T-helper 9 cell (primary cell): ENCODE measurements around the gene LTF.
"Not testable (repeated sequence)": the region's sequence is repeated elsewhere in the genome, so short reads cannot be mapped to it uniquely, and the experiment has no call there.

Source experiments
- DNase-seq: peaks from one replicate; pipeline ENCODE4 v3.0.0-alpha.2; 2020

LTF gene

GRCh38 chr3:46412786-46413298, 51.9 kb downstream of the LTF start:
- no peak for DNase-seq

DNA sequence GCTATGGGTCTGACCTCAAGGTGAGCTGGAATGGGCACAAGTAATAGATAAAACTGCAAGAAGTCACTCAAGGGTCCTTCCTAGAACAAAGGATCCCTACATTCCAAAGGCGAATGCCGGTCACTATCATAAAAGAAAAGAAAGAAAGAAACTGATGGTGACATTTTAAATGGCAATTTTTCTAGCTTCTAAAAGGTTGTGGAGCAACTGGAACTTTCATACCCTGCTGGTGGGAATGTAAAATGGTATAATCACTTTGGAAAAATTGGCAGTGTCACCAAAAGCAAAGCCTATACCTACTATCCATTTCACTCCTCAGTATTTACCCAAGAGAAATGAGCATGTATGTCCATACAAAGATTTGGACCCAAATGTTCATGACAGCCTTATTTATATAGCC, 53.4 kb downstream of the LTF start:
- no peak for DNase-seq

GRCh38 chr3:46410669-46411068, 54.0 kb downstream of the LTF start:
- DNase-seq = no peak

DNA sequence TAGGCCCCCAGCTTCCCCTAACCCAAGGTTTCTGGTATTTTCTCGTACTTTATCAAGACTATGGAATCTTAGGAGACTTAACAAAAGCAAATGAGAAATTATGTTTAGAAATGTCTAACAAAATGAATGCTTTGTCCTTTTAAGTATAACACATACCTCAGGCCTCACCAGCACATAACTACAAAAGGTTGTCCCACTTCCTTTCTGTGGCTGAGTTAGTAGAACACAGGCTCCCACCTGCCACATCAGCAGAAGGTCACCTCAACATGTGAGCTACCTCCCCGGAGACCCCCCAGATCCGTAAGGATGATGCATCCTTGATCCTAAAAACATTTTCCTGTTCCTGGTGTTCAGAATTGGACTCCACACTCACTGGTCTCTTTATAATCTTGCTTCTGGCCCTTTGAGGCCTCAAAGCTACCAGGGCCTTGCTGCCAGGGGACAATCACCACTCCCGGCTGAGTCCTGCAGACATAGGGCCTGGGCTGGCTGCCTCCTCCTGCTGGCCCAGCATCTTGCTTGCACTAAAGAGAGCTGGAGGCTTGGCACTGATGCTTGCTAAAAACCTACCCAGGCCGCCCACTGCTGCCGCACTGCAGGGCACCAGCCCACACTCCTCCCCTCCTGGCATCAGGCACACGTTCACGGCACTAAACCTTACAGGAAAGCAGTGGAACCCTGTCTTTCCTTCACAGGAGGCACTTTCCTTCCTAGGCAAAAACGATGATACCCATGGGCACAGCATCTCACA, 54.8 kb downstream of the LTF start:
- no peak for DNase-seq

GRCh38 chr3:46408853-46409252, 55.9 kb downstream of the LTF start:
- no peak for DNase-seq

DNA sequence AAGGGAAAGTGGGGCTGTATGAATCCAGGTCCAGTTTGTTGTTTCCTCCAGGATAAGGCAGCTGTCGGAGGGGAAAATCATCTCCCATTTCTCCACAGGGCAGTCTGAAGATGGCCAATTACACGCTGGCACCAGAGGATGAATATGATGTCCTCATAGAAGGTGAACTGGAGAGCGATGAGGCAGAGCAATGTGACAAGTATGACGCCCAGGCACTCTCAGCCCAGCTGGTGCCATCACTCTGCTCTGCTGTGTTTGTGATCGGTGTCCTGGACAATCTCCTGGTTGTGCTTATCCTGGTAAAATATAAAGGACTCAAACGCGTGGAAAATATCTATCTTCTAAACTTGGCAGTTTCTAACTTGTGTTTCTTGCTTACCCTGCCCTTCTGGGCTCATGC, 56.7 kb downstream of the LTF start:
- DNase-seq = no peak

- DNase-seq = peak; percentile 4
Measured at GRCh38 chr3:46406788-46407611, 57.7 kb downstream of the LTF start, which contains the start of the genes CCR5AS and CCRL2. Gene CCR5AS, minus strand, starts transcription at chr3:46407066. Gene CCRL2, plus strand, starts transcription at chr3:46407259. Its CDS starts 821 bp downstream, at chr3:46408080.

DNA sequence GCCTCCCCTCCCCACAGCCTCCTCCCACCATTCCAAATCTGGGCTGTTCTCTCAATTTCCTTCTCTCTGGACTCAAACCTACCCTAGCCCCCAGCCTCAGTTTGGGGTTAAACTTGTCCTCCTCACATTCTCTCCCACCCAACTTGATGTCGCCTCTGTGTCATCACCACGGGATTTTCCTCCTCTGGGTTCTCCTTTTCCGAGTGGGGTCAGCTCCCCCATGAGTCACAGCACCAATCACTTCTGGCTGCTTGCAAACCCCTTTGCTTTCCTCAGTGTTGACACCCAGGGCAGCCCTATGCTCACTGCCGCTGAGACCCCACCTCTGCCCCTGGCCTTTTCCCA, 58.3 kb downstream of the LTF start:
- no peak for DNase-seq

- no peak for DNase-seq
Measured at GRCh38 chr3:46405301-46406019, 59.2 kb downstream of the LTF start.

- not testable (repeated sequence) for DNase-seq
Measured at GRCh38 chr3:46402902-46403301, 61.8 kb downstream of the LTF start.

DNA sequence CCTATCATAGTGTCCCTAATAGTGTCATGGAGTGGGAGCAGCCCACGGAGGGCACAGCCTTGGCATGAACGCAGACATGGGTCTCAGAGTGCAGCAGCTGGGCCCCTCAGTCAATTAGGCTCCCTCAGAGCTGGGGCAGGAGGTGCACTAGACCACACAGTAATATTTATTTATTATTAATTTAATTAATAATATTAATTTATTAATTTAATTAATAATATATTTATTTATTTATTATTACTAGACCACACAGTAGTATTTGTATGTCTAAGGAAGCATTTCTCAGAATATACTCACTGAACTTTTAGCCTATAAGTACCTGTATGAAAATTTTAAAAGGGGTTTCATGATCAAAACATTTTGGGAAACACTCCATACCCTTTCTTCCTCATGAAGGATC, 63.1 kb downstream of the LTF start:
- no peak for DNase-seq

- DNase-seq = no peak
Measured at GRCh38 chr3:46400846-46401245, 63.9 kb downstream of the LTF start.

DNA sequence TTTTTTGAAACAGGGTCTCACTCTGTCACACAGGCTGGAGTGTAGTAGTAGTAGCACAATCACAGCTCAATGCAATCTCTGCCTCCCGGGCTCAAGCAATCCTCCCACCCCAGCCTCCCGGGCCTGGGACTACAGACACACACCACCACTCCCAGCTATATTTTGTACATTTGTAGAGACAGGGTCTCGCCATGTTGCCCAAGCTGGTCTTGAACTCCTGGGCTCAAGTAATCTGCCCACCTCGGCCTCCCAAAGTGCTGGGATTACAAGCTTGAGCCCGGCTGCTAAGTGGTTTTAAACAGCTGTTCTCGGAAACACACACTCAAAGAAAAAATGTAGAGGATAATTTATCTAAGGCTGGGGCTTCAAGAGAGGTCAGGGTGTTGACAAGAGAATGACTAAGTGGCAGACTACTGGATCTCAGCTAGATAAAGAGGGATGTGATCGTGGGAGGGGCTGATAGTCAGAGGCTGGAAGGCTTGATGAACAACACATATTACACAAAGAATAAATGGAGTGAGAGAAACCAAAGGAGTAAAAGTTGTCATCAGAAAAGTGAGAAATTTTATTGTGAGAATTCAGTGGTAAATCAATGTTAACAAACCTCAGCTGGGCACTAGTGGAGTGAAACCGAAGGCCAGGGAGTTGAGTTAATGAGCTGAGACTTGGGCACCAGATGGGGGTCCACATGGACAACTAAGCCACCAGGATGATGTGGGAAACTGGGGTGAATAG, 64.5 kb downstream of the LTF start:
- DNase-seq = no peak

DNA sequence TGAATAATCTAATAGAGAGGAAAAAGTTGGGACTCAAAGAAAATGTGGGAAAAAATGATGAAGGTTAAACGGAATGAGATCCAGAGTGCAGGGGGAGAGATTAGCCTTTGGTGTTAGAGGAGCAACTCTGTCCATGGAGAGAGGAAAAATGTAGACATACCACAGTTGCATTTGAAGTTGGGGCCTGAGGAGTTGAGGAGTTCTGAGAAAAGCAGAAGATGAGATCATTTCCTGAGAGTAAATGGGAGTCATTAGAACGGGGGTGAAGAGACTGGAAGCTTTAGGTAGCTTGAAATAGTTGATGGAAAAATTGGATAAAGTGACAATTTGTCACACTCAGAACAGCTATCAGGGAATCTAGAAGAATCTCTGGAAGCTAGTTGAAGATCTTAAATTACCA, 65.1 kb downstream of the LTF start:
- DNase-seq = no peak

DNA sequence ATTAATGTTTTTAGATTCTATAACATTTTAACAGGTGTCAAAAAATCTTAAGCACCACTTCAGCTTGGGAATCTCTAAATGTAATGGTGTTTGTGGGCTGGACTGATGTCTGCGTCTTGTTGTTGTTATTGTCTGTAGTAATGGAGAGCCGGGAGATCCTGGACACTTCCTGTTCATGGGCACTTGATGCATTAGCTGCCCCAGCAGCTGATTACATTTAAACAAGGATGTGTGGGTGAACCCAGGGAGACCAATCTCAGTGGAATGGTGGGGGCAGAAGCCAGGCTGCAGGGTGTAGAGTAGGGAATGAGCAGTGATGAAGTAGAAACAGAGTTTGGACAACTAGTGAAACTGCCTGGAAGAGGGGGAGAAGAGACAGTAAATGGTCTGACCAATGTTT, 65.6 kb downstream of the LTF start:
- DNase-seq = no peak

DNA sequence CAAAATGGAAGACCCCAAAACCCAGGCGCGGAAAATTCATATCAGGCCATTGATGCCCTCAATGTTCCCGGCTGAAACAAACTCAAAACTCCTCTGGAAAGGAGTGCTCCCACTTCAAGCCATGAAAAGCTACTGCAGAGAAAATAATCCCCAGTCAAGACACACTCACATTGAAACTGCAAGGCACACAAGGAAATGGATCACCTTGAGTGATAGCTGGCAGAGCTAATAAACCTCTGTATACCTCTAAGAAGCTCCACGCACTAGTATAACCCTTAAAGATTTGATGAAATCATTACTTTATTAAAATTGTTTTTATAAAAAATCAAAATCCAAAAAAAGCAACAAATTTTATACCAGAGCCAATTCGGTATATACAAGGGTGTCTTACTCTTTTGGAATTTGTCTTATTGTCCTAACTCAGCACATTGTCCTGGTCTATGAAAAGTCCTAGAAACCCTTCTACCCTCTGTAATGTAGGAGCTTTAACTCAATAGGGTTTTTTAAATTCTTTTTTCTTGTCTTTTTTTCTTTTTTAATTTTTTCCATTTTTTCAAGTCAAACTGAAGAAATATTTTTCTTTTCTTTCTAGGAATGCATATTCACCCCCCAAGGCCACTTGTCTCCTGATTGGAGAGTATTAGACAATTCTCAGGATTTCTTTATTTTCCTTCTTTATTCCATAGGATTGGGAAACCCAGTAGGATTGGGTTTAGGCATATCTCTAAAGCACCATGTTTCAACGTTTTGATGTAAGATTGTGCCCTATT, 66.3 kb downstream of the LTF start:
- no peak for DNase-seq

DNA sequence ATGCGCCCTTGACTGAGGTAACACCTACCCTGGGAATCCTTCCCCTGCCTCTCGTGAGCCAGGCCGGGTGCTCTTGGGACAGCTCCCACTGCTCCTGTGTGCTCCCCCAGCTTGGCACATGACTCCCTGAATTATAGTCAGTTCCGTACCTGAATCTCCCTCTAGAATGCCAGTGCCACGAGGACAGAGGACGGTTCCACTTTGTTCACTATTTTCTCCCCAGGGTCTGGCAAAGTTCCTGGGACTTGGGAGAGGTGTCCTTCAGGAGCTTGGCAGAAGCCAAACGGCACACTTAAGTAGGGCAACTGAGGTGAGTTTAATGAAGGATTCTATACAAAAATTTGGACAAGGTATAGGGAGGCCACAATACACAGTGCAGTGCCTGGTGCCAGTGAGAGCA, 67.6 kb downstream of the LTF start:
- DNase-seq = no peak

- no peak for DNase-seq
Measured at GRCh38 chr3:46395766-46396530, 68.8 kb downstream of the LTF start.

- DNase-seq = no peak
Measured at GRCh38 chr3:46395210-46395661, 69.5 kb downstream of the LTF start.

DNA sequence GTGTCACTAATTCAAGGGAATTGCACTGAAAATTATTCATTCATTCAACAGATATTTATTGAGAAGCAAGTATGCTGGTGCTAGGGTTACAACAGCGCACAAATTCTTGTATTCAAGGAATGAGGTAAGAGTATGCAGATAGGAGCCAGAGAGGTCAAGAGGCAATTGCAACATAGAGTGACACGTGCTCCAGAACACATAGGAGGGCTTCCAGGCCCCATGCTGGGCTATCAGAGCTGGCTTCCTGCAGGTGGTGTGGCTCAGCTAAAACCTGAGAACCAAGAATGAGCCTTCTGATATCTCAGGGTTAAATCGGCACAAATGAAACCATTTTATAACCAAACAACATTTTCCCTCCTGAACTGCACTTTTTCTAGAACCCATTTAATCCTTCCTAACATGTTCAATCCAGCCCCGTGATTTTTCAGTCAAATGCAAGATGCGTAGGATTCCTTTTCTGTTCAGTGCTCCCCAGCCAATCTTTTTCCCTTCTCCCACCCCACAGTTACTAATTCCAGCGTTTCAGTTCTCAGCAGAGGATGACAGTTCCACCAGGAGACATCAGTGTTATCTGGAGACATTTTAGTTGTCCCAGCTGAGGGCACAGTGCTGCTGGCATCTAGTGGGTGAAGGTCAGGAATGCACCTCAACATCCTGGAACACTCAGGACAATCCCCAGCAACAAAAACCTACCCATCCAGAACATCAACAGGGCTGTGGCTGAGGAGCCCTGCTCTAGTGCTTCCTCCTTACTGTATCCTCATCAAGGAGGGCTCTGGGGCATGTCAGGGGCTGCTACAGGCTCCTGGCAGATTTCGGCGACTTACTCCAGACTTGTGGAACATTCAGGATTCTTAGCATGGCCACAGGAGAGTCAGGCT, 70.9 kb downstream of the LTF start:
- DNase-seq = no peak
